EH (cell line): ENCODE measurements around the gene GPC4.

ENCODE experiments used
- DNase-seq: peaks from one replicate; pipeline ENCODE4 v3.0.0-alpha.2; 2015; ENCODE audit warnings: low read depth

GPC4 gene

GRCh38 chrX:133410550-133410949, 4.7 kb downstream of the GPC4 start:
- no peak for DNase-seq

- DNase-seq = no peak
Observed at GRCh38 chrX:133405498-133406185, 9.6 kb downstream of the GPC4 start.

DNA sequence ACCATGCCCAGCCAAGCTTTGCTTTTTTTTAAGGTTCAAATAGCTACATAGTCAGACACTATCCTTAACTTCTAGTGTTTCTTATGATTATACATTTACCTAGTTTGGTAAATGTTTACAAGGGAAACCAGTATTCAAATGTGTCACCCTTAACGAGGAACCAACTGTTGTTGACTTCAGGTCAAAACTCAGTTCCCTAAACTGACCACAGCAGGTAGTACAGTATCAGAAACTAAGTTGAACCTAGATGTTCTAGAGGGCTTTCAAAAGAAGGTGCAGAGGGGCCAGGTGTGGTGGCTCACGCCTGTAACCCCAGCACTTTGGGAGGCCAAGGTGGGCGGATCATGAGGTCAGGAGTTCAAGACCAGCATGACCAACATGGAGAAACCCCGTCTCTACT, 11.3 kb downstream of the GPC4 start:
- no peak for DNase-seq

DNA sequence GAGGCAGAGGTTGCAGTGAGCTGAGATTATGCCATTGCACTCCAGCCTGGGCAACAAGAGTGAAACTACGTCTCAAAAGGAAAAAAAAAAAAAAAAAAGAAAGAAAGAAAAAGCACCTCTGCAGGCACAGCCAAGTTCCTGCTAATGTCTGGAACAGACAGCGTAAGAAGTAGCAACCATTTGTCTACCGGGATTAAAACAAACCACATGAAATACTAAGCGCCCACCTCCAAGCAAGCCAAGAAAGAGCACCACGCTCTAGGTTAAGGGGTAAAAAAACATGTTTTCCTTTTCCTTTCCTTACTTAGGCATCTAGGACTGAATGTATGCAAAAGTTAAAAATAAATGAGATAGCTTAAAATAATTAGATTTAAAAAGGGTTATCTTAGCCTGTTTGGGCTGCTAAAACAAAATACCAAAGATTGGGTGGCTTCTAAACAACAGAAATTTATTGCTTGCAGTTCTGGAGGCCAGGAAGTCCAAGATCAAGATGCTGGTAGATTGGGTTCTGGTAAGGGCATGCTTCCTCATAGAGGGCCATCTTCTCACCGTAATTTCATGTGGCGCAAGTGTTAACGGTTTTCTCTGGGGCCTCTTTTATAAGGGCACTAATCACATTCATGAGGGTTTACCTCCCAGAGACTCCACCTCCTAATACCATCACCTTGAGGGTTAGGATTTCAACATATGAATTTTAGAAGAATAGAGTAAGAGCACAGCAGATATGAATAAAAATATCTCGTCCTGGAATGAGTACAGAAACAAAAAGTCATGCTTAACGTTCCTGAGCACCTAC, 12.3 kb downstream of the GPC4 start:
- DNase-seq = no peak

GRCh38 chrX:133402042-133402453, 13.2 kb downstream of the GPC4 start:
- no peak for DNase-seq

- DNase-seq = no peak
Observed at GRCh38 chrX:133401536-133401935, 13.8 kb downstream of the GPC4 start.

DNA sequence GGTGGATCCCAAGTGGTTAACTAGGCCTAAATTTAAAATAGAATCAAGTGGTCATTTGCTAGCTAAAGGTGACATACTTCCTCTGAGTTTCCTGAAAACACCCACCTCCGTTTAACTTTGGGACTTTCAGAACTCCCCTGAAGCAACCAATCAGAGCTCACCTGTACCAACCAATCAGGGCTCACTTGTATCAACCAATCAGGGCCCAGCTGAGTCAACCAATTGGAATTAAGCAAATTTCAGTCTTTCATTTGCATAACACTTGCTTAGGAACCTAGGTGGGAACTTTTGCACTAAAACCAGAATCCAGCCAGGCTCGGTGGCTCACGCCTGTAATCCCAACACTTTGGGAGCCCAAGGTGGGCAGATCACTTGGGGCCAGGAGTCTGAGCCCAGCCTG, 15.9 kb downstream of the GPC4 start:
- no peak for DNase-seq

- DNase-seq = no peak
Observed at GRCh38 chrX:133394765-133395164, 20.5 kb downstream of the GPC4 start.

GRCh38 chrX:133392671-133393070, 22.6 kb downstream of the GPC4 start:
- DNase-seq = no peak

DNA sequence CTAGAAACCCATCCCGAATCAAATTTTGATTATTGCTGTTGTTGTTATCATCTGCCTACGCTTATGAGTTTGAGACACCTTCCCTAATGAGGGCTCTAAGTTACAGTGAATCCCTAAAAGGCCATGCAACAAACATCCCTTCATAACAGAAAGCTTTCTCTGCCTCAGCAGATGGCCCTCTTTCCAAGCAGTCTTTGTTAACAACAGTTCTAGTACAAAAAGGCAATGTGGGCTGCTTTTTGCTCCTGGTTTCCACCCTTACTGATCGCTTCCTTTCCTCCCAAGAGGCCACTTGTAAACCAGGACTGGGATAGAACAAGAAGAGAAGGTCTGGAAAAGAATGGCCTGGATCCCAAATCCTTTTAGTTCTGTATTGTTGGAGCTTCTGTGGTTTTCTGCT, 24.2 kb downstream of the GPC4 start:
- no peak for DNase-seq

- DNase-seq = no peak
Observed at GRCh38 chrX:133390676-133391075, 24.6 kb downstream of the GPC4 start.

- no peak for DNase-seq
Observed at GRCh38 chrX:133389975-133390374, 25.3 kb downstream of the GPC4 start.

DNA sequence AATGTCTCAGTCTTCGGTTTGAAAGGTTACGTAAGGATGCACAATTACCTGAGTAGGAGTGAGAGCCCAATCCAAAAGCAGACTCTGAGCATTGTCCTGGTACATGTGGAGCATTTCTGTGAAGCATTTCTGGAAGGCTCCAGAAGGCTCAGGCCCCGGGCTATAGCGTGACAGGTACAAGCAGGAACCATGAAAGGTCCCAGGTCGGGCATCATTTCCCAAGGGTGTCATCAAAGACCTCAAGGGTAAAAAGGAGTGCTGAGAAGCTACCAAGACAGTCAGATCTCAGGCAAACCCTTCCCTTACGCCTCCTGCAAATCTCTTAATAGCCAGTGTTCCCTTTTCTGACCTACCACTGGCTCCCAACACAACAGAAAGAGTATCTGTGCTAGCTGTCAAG, 30.8 kb downstream of the GPC4 start:
- DNase-seq = no peak

DNA sequence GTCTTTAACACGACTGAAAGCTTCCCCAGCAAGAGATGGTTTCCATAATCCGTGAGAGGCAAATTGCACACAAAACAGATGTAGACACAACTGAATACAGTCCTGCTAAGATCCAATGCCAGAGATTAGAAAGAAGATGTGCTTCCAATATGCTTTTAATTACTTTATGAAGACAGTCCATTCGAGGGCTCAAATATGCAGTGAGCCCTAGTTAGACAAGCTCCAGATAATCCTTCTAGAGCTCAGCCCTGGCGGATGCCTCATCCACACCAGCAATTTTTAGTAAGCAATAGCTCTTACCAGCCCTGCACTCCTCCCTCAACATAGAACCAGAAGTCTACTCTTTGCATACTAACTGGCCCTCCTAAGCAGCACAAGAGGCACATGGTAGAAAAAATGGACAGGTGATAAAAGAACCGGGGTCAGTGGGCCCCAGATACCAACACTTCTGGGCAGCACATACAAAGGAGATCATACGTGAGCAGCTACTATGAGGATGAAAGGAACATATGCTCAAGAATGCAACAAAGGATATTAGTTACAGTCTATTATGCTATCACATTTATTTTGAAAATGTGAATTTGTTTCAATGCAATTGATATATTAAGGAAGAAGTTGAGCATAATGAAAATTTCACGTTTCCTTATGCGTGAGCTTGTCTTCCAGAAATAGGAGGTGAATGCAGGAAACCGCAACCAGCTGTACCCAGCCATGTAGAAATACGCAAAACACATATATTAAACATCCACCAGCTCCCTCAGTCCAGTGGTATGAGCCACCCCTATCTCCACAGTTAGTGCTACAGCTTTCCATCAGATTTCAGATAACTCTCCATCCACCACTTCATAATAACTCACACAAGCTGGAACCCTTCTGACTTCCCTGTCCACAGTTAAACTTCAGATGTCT, 34.3 kb downstream of the GPC4 start:
- no peak for DNase-seq

DNA sequence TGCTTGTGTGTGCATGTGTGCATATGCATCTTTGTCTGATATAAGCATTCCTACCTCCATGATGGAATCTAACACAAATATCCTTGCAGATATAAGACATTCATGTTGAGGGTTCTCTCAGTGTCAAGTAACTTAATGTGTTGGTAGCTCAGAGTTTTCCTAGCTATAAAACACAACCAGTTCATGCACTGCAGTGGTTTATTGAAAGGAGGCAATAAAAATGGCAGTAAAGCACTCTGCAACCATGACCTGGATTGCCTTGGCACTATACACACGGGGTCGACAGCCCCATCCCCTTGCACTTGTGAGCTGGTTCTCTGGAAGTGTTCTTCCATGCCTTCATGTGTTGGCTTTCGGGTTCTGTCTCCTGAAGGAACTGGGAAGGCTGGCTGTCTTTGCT, 38.9 kb downstream of the GPC4 start:
- DNase-seq = no peak

- DNase-seq = no peak
Observed at GRCh38 chrX:133375615-133376340, 39.5 kb downstream of the GPC4 start.

GRCh38 chrX:133374874-133375387, 40.4 kb downstream of the GPC4 start:
- DNase-seq = no peak

DNA sequence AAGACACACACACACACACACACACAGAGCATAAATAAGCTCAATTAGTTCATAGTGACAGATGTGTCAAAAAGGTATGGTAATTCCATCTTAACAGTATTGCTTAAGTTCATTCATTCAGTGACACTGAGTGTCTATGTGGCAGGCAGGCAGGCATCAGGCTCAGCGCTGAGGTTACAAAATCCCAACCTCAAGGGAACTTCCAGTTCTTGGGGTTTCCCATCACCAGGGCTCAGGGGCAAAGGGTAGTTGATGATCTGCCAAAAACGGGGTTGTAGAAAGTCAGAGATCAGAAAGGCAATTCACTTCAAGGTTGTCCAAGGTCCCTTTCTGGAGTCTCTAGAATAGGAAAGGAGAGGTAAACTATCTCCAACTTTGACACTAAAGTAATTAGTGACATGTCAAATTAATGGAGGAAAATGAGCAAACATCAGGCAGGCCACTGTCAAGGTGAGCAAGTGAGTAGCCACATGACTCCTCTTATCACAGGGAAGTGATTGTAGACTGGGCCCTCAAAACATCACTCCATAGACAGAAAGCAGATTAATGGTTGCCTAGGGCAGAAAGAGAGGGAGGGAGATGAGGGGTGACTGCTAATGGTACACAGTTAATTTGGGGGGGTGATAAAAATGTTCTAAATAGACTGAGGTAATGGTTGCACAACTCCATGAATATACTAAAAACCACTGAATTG, 41.8 kb downstream of the GPC4 start:
- no peak for DNase-seq

- no peak for DNase-seq
Observed at GRCh38 chrX:133370696-133371275, 44.5 kb downstream of the GPC4 start.

GRCh38 chrX:133369065-133369464, 46.2 kb downstream of the GPC4 start:
- DNase-seq = no peak

GRCh38 chrX:133366735-133367134, 48.6 kb downstream of the GPC4 start:
- no peak for DNase-seq
